GM12874 (cell line): Measurements from ENCODE around the gene PHRF1.

Source experiments
- CTCF ChIP-seq: IDR thresholded peaks from 2 replicates; pipeline ENCODE4 v1.5.1; 2011; ENCODE audit warnings: low read depth, mild to moderate bottlenecking, control low read depth, low read length, moderate library complexity; ENCODE audit not compliant: insufficient read depth

Gene PHRF1

GRCh38 chr11:645536-645935 lies 69.3 kb downstream of the PHRF1 start:
- TF ChIP-seq CTCF, result no peak

- no peak for TF ChIP-seq CTCF
Observed at GRCh38 chr11:646214-646613, 69.9 kb downstream of the PHRF1 start.

- no peak for TF ChIP-seq CTCF
Observed at GRCh38 chr11:650482-650881, 74.2 kb downstream of the PHRF1 start.

- no peak for TF ChIP-seq CTCF
Observed at GRCh38 chr11:653837-654236, 77.6 kb downstream of the PHRF1 start.

GRCh38 chr11:655036-655726 lies 78.9 kb downstream of the PHRF1 start:
- TF ChIP-seq CTCF, result no peak

- TF ChIP-seq CTCF, result no peak
Observed at GRCh38 chr11:656426-656825, 80.2 kb downstream of the PHRF1 start.

- no peak for TF ChIP-seq CTCF
Observed at GRCh38 chr11:656866-657265, 80.6 kb downstream of the PHRF1 start.
